RWPE2 (cell line): ENCODE results near the gene ZNF184.

Experiments
- ATAC-seq: fragments of 200-7000 bp; cut with Tn5 transposase; 3 replicates; pipeline ENCODE4 v1.9.1; 2021; ENCODE audit warnings: low read depth
- DNase-seq: peaks from one replicate; pipeline ENCODE4 v3.0.0-alpha.2; 2020; ENCODE audit warnings: low spot score
- H3K27ac ChIP-seq: fragments of 450-650 bp; 2 replicates; pipeline ENCODE4 v1.5.1; 2017; ENCODE audit warnings: mild to moderate bottlenecking; ENCODE audit not compliant: poor library complexity, severe bottlenecking
- H3K27me3 ChIP-seq: fragments of 250-450 bp; sonication (Bioruptor Pico); 2 replicates; pipeline ENCODE4 v1.5.1; 2021; ENCODE audit warnings: mild to moderate bottlenecking, moderate library complexity; ENCODE audit not compliant: insufficient read depth, poor library complexity, severe bottlenecking
- H3K36me3 ChIP-seq: fragments of 250-450 bp; sonication (Bioruptor Pico); 2 replicates; pipeline ENCODE4 v1.5.1; 2020; ENCODE audit warnings: low read depth, mild to moderate bottlenecking, moderate library complexity
- H3K4me1 ChIP-seq: fragments of 250-450 bp; sonication (Bioruptor Pico); 2 replicates; pipeline ENCODE4 v1.5.1; 2021; ENCODE audit warnings: mild to moderate bottlenecking, moderate library complexity; ENCODE audit not compliant: insufficient read depth, poor library complexity, severe bottlenecking
- H3K4me3 ChIP-seq: fragments of 250-450 bp; sonication (Bioruptor Pico); 2 replicates; pipeline ENCODE4 v1.5.1; 2021; ENCODE audit warnings: mild to moderate bottlenecking, moderate library complexity; ENCODE audit not compliant: severe bottlenecking
- H3K9me3 ChIP-seq: fragments of 250-450 bp; sonication (Bioruptor Pico); 2 replicates; pipeline ENCODE4 v1.5.1; 2021; ENCODE audit warnings: mild to moderate bottlenecking, moderate library complexity; ENCODE audit not compliant: severe bottlenecking
- CTCF ChIP-seq: fragments of 450-650 bp; IDR thresholded peaks from one replicate; pipeline ENCODE4 v1.5.1; 2017; ENCODE audit warnings: mild to moderate bottlenecking, moderate library complexity; ENCODE audit not compliant: poor library complexity, severe bottlenecking

Gene ZNF184

GRCh38 chr6:27471365-27472115 lies 1.4 kb downstream of the ZNF184 start:
- Histone ChIP-seq H3K9me3 (no peaks in the 10 kb centered on the region), H3K36me3 (peaks cover 37% of the 10 kb centered on the region), H3K27ac (peak overlapping the region; percentile 70), H3K4me3 (peak overlapping the region; percentile 69), H3K27me3 (no peaks in the 10 kb centered on the region), H3K4me1 (peaks cover 8% of the 10 kb centered on the region)
- ATAC-seq, result no peak
- TF ChIP-seq CTCF, result no peak
- no peak for DNase-seq

DNA sequence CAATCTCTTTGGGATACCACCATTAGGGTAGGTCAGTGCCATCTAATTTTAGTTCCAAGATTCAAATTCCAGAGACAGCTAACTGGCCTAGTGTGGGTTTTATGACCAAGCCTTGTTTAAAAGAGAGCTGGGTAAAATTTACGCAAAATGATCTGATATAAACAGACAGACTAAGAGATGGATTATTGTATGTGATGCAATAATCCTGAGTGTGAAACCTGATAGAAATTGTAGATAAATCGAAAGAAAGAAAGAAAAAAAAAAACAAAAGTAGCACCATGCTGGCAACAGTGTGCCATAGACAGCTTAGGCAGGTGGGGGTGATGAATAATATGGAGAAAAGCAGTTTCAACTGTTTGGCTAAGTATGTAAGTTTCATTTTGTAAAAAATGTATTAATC lies 2.9 kb downstream of the ZNF184 start:
- ATAC-seq (no peak), DNase-seq (no peak)
- no peak overlapping the region for H3K27ac ChIP-seq
- no peak overlapping the region for H3K4me3 ChIP-seq
- no peaks in the 10 kb centered on the region for H3K27me3 ChIP-seq
- TF ChIP-seq CTCF, result no peak
- H3K9me3 ChIP-seq, result no peaks in the 10 kb centered on the region
- peaks cover 8% of the 10 kb centered on the region for H3K4me1 ChIP-seq
- peaks cover 48% of the 10 kb centered on the region for H3K36me3 ChIP-seq

- Histone ChIP-seq H3K4me1 (peaks cover 8% of the 10 kb centered on the region), H3K27me3 (no peaks in the 10 kb centered on the region), H3K9me3 (no peaks in the 10 kb centered on the region), H3K36me3 (peaks cover 61% of the 10 kb centered on the region), H3K4me3 (no peak overlapping the region), H3K27ac (no peak overlapping the region)
- TF ChIP-seq CTCF, result no peak
- DNase-seq, result no peak
- no peak for ATAC-seq
Observed at GRCh38 chr6:27468334-27468733, 4.6 kb downstream of the ZNF184 start.

DNA sequence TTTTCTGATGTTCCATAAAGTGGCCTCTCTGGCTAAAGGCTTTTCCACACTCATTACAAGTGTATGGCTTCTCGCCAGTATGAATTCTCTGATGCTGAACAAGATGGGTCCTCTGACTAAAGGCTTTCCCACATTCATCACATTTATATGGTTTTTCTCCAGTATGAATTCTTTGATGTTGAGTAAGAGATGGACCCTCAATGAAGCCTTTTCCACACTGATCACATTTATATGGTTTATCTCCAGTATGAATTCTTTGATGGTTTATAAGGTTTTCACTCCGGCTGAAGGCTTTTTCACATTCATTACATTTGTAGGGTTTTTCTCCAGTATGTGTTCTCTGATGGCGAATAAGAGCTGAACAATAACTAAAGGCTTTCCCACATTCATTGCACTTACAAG lies 20.4 kb downstream of the ZNF184 start:
- no peak for ATAC-seq
- H3K9me3 ChIP-seq, result peaks cover 49% of the 10 kb centered on the region

More for the DNA sequence above, 20.4 kb downstream of the ZNF184 start:
- TF ChIP-seq CTCF, result no peak
- Histone ChIP-seq H3K36me3 (peaks cover 71% of the 10 kb centered on the region), H3K4me1 (no peaks in the 10 kb centered on the region), H3K27me3 (no peaks in the 10 kb centered on the region), H3K4me3 (no peak overlapping the region), H3K27ac (no peak overlapping the region)
- no peak for DNase-seq
